ENCODE measurements around the gene RNF20.

DNA sequence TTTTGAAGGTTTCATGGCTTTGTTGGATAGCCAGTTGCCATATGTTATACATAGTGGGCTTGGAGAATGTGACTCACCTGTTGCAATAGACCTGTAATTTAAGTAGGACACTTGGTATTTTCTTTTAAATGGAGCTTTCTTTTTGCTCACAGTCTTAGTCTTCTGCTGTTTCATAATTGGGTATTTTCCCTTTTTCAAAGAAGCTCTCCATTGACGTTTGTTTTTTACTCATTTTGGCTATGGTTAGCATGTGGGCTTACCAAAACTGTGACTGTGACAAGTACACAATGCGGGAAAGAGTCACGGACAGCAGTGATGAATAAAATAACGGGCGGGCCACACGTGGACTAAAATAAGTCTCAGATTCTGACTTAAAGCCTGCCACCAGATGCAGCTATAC is 23.2 kb upstream of the RNF20 start:
- TF ChIP-seq, protein P1, sequence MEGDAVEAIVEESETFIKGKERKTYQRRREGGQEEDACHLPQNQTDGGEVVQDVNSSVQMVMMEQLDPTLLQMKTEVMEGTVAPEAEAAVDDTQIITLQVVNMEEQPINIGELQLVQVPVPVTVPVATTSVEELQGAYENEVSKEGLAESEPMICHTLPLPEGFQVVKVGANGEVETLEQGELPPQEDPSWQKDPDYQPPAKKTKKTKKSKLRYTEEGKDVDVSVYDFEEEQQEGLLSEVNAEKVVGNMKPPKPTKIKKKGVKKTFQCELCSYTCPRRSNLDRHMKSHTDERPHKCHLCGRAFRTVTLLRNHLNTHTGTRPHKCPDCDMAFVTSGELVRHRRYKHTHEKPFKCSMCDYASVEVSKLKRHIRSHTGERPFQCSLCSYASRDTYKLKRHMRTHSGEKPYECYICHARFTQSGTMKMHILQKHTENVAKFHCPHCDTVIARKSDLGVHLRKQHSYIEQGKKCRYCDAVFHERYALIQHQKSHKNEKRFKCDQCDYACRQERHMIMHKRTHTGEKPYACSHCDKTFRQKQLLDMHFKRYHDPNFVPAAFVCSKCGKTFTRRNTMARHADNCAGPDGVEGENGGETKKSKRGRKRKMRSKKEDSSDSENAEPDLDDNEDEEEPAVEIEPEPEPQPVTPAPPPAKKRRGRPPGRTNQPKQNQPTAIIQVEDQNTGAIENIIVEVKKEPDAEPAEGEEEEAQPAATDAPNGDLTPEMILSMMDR (conservative IDR thresholded peaks at IDR 0.05 in 1 of 2, IDR thresholded peaks at IDR 0.05 in 1 of 2; ENCODE audit: extremely low read depth in 1 of 2, insufficient read depth in 1 of 2, low read depth in 1 of 2, low read length in 2 of 2): no peak
- TF ChIP-seq EZH2 (IDR thresholded peaks at IDR 0.05; ENCODE audit: borderline replicate concordance, low read length): no peak

Data from mammary epithelial cell (primary cell).